ENCODE measurements around the gene C4A. TPM values are rescaled to one million over a fixed set of nuclear protein-coding genes. Genes with fewer than 3 reads are reported as not detected.

The C4A gene
- total RNA-seq = 4.1 and 11.6 TPM in 2 replicates

GRCh38 chr6:31981744-31982143 lies at the start of gene C4A:
C4A (plus strand) TSS chr6:31982057; CDS start chr6:31982108, 51 bp downstream.

GRCh38 chr6:31945507-31946369 lies 36.1 kb upstream of the C4A start, which contains the start of gene CFB:
CFB (plus strand) TSS chr6:31946095; CDS start chr6:31946222, 127 bp downstream.

GRCh38 chr6:31958741-31959739 lies 22.8 kb upstream of the C4A start, which contains the start of the genes NELFE and SKIC2:
NELFE (minus strand) TSS chr6:31958971; CDS start chr6:31958446, 525 bp downstream.
SKIC2 (plus strand) TSS chr6:31959175; CDS start chr6:31959193, 18 bp downstream.

GRCh38 chr6:31971993-31972708 lies 9.7 kb upstream of the C4A start, which contains the start of gene DXO:
DXO (minus strand) TSS chr6:31972138; CDS start chr6:31971675, 463 bp downstream.

GRCh38 chr6:32014547-32014946 lies 32.7 kb downstream of the C4A start, which contains the start of gene C4B:
C4B (plus strand) TSS chr6:32014795; CDS start chr6:32014846, 51 bp downstream.

GRCh38 chr6:32037598-32038524 lies 56.0 kb downstream of the C4A start, which contains the start of gene CYP21A2:
CYP21A2 (plus strand) TSS chr6:32038415; CDS start chr6:32038423, 8 bp downstream.

Other genes with a start within 250 kb of the C4A start
- 662 and 1,073 TPM in 2 replicates for gene CLIC1, start 245.5 kb upstream of the C4A start, total RNA-seq
- gene MSH5, start 242.1 kb upstream of the C4A start, total RNA-seq = 5.8 and 15.9 TPM in 2 replicates
- 1.3 and 1.9 TPM in 2 replicates for gene SAPCD1, start 219.4 kb upstream of the C4A start, total RNA-seq
- 0.50 and 1.2 TPM in 2 replicates for gene VWA7, start 204.7 kb upstream of the C4A start, total RNA-seq
- 60.0 and 75.2 TPM in 2 replicates for gene VARS1, start 186.3 kb upstream of the C4A start, total RNA-seq
- 19.4 and 39.1 TPM in 2 replicates for gene LSM2, start 175.1 kb upstream of the C4A start, total RNA-seq
- 1.5 TPM in 2 replicates for gene HSPA1L, start 166.8 kb upstream of the C4A start, total RNA-seq
- 98.0 and 168 TPM in 2 replicates for gene HSPA1A, start 166.5 kb upstream of the C4A start, total RNA-seq
- 140 and 202 TPM in 2 replicates for gene HSPA1B, start 154.3 kb upstream of the C4A start, total RNA-seq
- 80.6 and 120 TPM in 2 replicates for gene NEU1, start 119.2 kb upstream of the C4A start, total RNA-seq
- 0.17 TPM in 1 of 2 replicates, not detected in the other for gene SLC44A4, start 103.1 kb upstream of the C4A start, total RNA-seq
- gene EHMT2, start 84.4 kb upstream of the C4A start, total RNA-seq = 62.0 and 93.5 TPM in 2 replicates
- 3.8 and 9.8 TPM in 2 replicates for gene ZBTB12, start 80.0 kb upstream of the C4A start, total RNA-seq
- 2.8 and 13.1 TPM in 2 replicates for gene C2, start 54.3 kb upstream of the C4A start, total RNA-seq
- gene CFB, start 36.0 kb upstream of the C4A start, total RNA-seq = 24.1 and 45.0 TPM in 2 replicates
- gene NELFE, start 23.1 kb upstream of the C4A start, total RNA-seq = 108 and 168 TPM in 2 replicates
- gene SKIC2, start 22.9 kb upstream of the C4A start, total RNA-seq = 57.7 and 89.3 TPM in 2 replicates
- gene DXO, start 9.9 kb upstream of the C4A start, total RNA-seq = 12.8 and 15.1 TPM in 2 replicates
- gene C4B, start 32.7 kb downstream of the C4A start, total RNA-seq = 6.4 and 6.8 TPM in 2 replicates
- 0.17 and 0.44 TPM in 2 replicates for gene CYP21A2, start 56.4 kb downstream of the C4A start, total RNA-seq
- gene TNXB, start 127.3 kb downstream of the C4A start, total RNA-seq = 7.7 and 77.6 TPM in 2 replicates
- 20.8 and 27.2 TPM in 2 replicates for gene ATF6B, start 146.2 kb downstream of the C4A start, total RNA-seq
- 6.7 and 6.8 TPM in 2 replicates for gene FKBPL, start 148.2 kb downstream of the C4A start, total RNA-seq
- gene PRRT1, start 169.9 kb downstream of the C4A start, total RNA-seq = 0.33 and 0.44 TPM in 2 replicates
- 14.7 and 15.9 TPM in 2 replicates for gene PPT2, start 172.1 kb downstream of the C4A start, total RNA-seq
- 0.66 and 1.9 TPM in 2 replicates for gene EGFL8, start 182.5 kb downstream of the C4A start, total RNA-seq
- 17.5 and 42.2 TPM in 2 replicates for gene AGPAT1, start 194.0 kb downstream of the C4A start, total RNA-seq
- gene RNF5, start 196.3 kb downstream of the C4A start, total RNA-seq = 17.5 and 30.7 TPM in 2 replicates
- 0.44 and 0.50 TPM in 2 replicates for gene AGER, start 202.2 kb downstream of the C4A start, total RNA-seq
- 57.5 and 61.2 TPM in 2 replicates for gene PBX2, start 208.1 kb downstream of the C4A start, total RNA-seq
- gene GPSM3, start 210.6 kb downstream of the C4A start, total RNA-seq = 1.3 and 1.8 TPM in 2 replicates
- 1.3 and 2.0 TPM in 2 replicates for gene NOTCH4, start 242.0 kb downstream of the C4A start, total RNA-seq

Data from smooth muscle cell of trachea (primary cell).